ENCODE data around the gene OR5L1. TPM values are rescaled to one million over a fixed set of nuclear protein-coding genes. Genes with fewer than 3 reads are reported as not detected.

Gene OR5L1
- not detected in 2 replicates for total RNA-seq

GRCh38 chr11:55811067-55811466 is at the start of gene OR5L1:
Gene OR5L1 (plus strand): TSS chr11:55811367. CDS start chr11:55811467, 100 bp downstream.

GRCh38 chr11:55773138-55773537 is 38.0 kb upstream of the OR5L1 start, which contains the start of gene OR5D13:
Gene OR5D13 (plus strand): TSS chr11:55773438. CDS start chr11:55773438, 0 bp downstream.

GRCh38 chr11:55795256-55795655 is 15.9 kb upstream of the OR5L1 start, which contains the start of gene OR5D14:
Gene OR5D14 (plus strand): TSS chr11:55795556. CDS start chr11:55795556, 0 bp downstream.

GRCh38 chr11:55819330-55819729 is 8.2 kb downstream of the OR5L1 start, which contains the start of gene OR5D18:
Gene OR5D18 (plus strand): TSS chr11:55819630. CDS start chr11:55819630, 0 bp downstream.

GRCh38 chr11:55826919-55827318 is 15.8 kb downstream of the OR5L1 start, which contains the start of gene OR5L2:
Gene OR5L2 (plus strand): TSS chr11:55827219. CDS start chr11:55827219, 0 bp downstream.

GRCh38 chr11:55838452-55838851 is 27.3 kb downstream of the OR5L1 start, which contains the start of gene OR5D16:
Gene OR5D16 (plus strand): TSS chr11:55838752. CDS start chr11:55838752, 0 bp downstream.

Other genes starting within 250 kb of the OR5L1 start
- gene OR4C16, start 239.2 kb upstream of the OR5L1 start, total RNA-seq: not detected in 2 replicates
- not detected in 2 replicates for gene OR4C11, start 203.7 kb upstream of the OR5L1 start, total RNA-seq
- not detected in 2 replicates for gene OR4P4, start 176.3 kb upstream of the OR5L1 start, total RNA-seq
- not detected in 2 replicates for gene OR4S2, start 163.0 kb upstream of the OR5L1 start, total RNA-seq
- gene OR4C6, start 149.2 kb upstream of the OR5L1 start, total RNA-seq: not detected in 2 replicates
- not detected in 2 replicates for gene OR5D13, start 37.9 kb upstream of the OR5L1 start, total RNA-seq
- not detected in 2 replicates for gene OR5D14, start 15.8 kb upstream of the OR5L1 start, total RNA-seq
- gene OR5D18, start 8.3 kb downstream of the OR5L1 start, total RNA-seq: not detected in 2 replicates
- not detected in 2 replicates for gene OR5L2, start 15.9 kb downstream of the OR5L1 start, total RNA-seq
- not detected in 2 replicates for gene OR5D16, start 27.4 kb downstream of the OR5L1 start, total RNA-seq
- not detected in 2 replicates for gene TRIM51, start 71.9 kb downstream of the OR5L1 start, total RNA-seq
- gene OR5W2, start 103.2 kb downstream of the OR5L1 start, total RNA-seq: not detected in 2 replicates
- not detected in 2 replicates for gene OR5I1, start 125.0 kb downstream of the OR5L1 start, total RNA-seq
- gene OR10AG1, start 158.6 kb downstream of the OR5L1 start, total RNA-seq: not detected in 2 replicates
- gene OR5F1, start 183.3 kb downstream of the OR5L1 start, total RNA-seq: not detected in 2 replicates
- not detected in 2 replicates for gene OR5AS1, start 216.3 kb downstream of the OR5L1 start, total RNA-seq

Data from smooth muscle cell of trachea (primary cell).